Mammary epithelial cell (primary cell): ENCODE results near the gene FHIT.

Source experiments
- CTCF ChIP-seq, 2 donors: IDR thresholded peaks in 1 of 2; conservative IDR thresholded peaks in 1 of 2; 2 replicates each; pipeline ENCODE4 v1.5.1; 2011 to 2012; ENCODE audit warnings: inconsistent platforms in 2 of 2, low read length in 2 of 2, mild to moderate bottlenecking in 2 of 2, control low read depth in 1 of 2, low read depth in 1 of 2; ENCODE audit not compliant: insufficient read depth in 1 of 2; ENCODE audit errors: extremely low read depth in 1 of 2
- EZH2 ChIP-seq: IDR thresholded peaks from 2 replicates; pipeline ENCODE4 v1.6.1; 2012; ENCODE audit warnings: low read length, inconsistent platforms, borderline replicate concordance

GRCh38 chr3:61108247-61109019 lies 142.8 kb downstream of the FHIT start:
- TF ChIP-seq CTCF (conservative IDR thresholded peaks at IDR 0.05 in 1 of 2, IDR thresholded peaks at IDR 0.05 in 1 of 2; ENCODE audit: extremely low read depth in 1 of 2, insufficient read depth in 1 of 2, low read depth in 1 of 2, low read length in 2 of 2) (no peak), EZH2 (no peak)
